Activated CD4-positive, CD25-positive, alpha-beta regulatory T cell treated with anti-CD3 and anti-CD28 coated beads, Interleukin-2, amount 50 U/mL, for 24 hours (primary cell): ENCODE measurements around the gene CHD9.
"Not testable (repeated sequence)": the region's sequence is repeated elsewhere in the genome, so short reads cannot be mapped to it uniquely, and the experiment has no call there.

Experiments used
- ATAC-seq, 2 donors: fragments of 150-1000 bp; cut with Tn5 transposase; one replicate each; pipeline ENCODE4 v1.10.0; 2021; ENCODE audit warnings: mild to moderate bottlenecking in 1 of 2, moderate library complexity in 1 of 2

Gene CHD9

DNA sequence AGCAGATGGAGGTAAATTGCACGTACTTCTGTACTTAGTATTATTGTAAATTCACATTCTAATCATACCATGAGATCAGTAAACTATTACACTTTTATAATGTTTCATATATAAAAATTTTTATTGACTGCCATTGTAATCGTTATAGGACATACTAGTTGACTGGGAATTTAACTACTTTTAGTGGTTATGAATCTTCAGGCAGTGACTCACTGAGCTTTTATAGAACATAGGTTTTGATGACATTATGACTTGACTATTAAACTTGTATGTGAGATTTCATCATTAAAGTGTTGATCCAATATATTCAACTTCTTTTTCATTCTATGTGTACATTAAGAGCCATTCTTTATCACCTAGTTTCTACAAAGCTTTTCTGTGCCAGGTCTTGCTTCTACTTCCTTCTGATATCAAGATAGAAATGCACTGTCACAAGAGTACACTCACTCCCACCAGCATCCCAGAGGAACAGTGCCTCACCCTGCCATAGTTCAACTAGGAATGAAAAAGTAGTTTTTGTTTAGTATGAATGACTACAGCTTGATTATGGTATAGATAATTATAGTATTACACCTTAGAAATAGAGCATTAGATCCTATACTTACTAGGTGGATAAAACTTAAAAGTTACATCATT is 237.1 kb downstream of the CHD9 start:
- no peak for ATAC-seq

DNA sequence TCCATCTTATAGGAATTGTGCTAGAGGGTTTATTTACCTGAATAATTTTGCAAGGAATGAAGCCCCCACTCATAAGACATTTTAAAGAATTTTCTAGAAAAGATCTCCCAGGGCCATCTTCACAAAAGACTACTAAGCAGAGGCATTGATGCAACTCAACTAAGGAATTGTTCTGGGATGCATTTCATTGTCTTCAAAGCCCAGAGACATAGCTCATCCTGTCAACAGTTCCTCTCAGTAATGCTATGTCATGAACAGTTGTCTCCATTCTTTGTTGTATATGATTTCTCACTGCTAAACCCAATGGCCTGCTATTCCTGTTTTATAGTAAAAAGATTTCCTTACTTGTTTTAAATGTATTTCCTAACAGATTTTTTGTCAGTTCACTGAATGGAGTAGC is 242.7 kb downstream of the CHD9 start:
- ATAC-seq = no peak

DNA sequence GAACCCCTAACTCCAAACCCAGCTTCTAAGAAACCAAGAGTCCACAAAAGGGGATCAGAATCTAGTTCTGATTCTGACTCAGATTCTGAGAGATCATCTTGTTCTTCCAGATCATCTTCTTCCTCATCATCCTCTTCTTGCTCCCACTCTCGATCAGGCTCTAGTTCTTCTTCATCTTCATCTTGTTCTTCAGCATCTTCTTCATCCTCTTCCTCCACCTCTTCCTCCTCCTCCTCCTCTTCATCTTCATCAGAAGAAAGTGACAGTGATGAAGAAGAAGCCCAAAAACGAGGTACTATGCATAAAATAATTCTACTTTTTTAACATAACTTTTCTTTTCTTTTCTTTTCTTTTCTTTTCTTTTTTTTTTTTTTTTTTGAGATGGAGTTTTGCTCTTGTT is 249.5 kb downstream of the CHD9 start:
- no peak for ATAC-seq

DNA sequence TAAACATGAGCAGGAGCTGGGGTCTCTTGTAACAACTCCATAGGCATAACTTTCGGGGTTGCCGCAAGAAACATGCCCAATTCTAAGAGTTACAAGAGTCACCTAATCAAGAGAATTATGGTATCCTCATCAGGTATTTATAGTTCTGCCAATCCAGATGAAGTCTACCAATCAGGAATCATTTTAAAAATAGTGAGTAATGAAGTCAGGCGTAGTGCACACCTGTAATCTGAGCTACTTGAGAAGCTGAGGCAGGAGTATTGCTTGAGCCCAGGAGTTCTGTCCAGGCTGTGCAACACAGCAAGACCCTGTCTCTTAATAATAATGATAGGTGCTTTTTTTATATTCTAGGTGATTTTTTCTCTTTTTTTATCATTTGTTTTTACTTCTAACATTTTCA is 251.0 kb downstream of the CHD9 start:
- no peak for ATAC-seq

DNA sequence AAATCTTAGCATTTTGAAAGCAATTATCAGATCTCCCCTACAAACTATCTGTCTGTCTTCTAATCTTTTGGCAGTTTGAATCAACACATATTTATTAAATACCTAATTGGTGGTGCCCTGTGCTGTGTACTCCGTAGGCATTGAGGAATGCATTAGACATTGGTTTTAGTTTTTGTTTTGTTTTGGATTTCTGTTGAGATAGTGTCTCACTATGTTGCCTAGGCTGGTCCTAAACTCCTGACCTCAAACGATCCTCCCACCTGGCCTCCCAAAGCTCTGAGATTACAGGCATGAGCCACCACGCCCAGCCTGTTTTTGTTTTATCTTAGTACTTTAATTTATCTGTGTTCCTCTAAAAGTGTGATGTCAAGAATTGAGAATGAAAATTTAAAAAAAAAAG is 254.7 kb downstream of the CHD9 start:
- ATAC-seq = no peak

DNA sequence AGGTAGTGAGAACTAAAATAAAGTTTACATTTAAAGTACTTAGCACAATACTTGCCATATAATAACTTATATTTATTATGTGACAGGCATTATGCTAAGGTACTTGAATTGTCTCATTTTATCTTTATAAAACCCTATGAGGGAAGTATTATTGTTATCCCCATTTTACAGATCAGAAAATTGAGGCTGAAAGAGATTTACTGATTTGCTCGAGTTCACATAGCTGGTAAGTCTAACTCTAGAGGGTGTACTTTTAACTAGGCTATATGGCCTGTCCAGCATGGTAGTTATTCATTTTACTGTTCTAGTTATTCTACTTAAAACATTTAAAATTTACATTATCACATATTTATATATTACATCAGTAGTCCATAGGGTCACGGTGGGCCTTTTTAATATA is 266.2 kb downstream of the CHD9 start:
- no peak for ATAC-seq

DNA sequence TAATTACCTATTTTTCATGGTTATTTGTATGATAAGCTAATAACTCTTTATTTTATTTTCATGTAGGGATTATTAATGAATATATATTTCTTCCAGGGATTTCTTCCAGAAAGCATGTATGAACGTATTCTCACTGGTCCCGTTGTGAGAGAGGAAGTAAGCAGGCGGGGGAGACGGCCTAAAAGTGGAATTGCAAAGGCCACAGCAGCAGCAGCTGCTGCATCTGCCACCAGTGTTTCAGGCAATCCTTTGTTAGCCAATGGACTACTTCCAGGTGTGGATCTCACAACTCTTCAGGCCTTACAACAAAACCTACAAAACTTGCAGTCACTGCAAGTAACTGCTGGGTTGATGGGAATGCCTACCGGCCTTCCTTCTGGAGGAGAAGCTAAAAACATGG is 269.1 kb downstream of the CHD9 start:
- ATAC-seq = no peak

DNA sequence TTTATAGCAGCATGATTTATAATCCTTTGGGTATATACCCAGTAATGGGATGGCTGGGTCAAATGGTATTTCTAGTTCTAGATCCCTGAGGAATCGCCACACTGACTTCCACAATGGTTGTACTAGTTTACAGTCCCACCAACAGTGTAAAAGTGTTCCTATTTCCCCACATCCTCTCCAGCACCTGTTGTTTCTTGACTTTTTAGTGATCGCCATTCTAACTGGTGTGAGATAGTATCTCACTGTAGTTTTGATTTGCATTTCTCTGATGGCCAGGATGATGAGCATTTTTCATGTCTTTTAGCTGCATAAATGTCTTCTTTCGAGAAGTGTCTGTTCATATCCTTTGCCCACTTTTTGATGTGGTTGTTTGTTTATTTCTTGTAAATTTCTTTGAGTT is 276.2 kb downstream of the CHD9 start:
- not testable (repeated sequence) for ATAC-seq

DNA sequence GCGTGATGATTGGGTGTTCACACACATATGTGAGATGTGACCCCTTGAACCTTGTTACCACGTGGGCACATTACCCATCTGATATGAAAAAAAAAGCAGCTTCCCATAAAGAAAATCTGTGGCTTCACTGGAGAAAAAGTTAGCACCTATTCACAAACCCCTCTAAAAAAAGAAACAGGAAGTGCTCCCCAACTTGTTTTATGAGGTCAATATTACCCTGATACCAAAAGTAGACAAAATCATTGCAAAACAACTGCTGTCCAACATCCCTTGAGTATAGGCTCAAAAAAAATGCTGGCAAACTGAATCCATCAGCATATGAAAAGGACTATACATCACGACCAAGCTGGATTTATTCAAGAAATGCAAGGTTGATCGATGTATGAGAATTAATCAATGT is 279.8 kb downstream of the CHD9 start:
- ATAC-seq = no peak

DNA sequence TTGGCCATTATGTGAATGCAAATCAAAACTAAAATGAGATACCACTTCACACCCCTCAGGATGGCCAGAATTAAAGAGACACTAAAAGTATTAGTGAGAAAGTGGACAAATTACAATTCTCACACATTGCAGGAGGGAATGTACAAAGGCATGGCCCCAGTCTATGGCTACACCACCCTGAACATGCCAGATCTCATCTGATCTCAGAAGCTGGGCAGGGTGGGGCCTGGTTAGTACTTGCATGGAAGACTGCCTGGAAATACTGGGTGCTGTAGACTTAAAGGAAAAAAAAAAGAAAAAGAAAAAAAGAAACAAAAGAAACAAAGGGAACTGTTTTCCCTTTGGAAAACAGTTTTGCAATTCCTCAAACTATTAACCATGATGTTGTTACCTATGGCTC is 282.5 kb downstream of the CHD9 start:
- no peak for ATAC-seq

DNA sequence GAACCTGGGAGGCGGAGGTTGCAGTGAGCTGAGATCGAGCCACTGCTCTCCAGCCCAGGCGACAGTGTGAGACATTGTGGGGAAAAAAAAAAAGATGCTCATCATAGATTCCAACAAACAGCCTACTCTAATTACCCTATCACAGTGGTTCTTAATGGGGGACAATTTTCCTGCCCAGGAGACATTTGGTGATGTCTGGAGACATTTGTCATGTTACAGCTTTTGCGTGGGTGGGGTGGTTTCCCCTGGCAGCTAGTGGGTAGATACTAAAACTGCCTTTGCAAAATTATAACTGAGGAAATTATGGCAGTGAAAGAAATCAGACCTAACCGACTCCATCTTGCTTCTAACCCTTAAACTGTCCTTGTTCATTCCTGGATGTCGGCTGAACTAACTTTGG is 287.0 kb downstream of the CHD9 start:
- peak in 1 of 2 donors; percentile 20 for ATAC-seq

DNA sequence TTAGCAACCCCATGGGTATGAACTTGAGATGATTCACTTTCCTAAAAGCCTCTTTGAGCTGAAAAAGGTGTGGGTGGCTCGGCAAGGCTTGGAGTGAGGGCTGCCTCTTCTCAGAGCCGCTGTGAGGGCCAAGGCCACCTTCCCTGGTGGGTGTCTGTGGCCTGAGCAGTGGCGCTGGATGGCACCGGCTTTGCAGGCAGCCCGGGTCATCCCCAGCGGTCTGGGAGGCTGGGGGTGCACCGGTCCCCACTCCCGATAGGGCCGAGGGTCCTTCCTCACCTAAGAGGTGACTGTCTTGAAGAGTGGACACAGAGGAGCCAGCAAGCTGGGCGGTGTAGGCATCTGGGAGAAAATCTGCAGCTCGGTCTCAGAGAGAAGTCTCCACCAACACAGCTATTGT is 300.3 kb downstream of the CHD9 start:
- no peak for ATAC-seq

DNA sequence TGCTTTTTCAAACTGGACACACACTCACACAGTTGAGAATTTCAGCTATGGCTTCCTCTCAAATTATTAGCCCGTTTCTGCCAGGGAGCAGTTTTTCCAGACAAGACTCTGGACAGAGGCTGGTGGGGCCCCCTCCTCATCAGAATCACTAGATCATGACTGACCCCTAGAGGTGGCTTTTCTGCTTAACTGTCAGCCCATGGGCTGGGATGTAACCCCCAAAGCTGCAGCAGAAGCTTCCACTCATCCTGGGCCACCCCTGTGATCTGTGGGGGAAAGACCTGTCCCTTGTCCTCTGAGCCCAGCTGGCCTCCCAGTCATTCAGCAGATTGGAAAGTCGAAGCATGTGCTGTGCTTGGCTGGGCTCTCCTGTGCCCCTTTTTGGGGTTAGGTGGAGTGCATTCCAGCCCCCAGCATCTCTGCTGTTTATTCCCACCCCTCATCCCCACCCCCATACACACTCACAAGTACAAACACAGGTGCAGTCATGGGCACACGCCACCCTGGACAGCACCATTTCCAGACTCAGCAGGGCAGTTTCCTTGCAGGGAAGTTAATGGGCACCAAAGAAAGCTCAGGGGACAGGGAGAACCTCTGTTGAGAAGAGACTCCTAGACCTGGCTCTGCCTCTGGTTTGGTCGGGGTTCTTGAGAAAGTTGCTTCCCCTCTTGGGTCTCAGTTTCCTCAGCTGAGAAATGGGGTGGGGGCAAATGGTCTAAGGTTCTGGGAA is 301.9 kb downstream of the CHD9 start:
- no peak for ATAC-seq

DNA sequence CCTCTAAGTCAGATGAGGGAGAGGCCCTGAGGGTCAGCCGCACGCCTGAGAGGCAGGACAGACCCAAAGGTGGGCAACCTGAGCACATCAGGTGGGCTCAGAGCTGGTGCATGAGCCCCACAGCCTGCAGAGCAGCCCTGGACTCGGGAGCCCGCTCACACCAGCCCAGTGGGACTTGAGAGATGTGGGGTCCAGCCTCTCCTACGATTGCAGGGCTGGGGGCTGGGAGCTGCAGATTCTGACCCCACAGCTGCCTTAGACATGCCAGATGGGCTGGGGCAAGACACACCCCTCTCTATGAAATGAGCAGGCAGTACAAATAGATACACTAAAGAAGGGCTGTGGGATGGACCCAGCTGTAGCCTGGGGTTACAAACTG is 302.4 kb downstream of the CHD9 start:
- no peak for ATAC-seq

DNA sequence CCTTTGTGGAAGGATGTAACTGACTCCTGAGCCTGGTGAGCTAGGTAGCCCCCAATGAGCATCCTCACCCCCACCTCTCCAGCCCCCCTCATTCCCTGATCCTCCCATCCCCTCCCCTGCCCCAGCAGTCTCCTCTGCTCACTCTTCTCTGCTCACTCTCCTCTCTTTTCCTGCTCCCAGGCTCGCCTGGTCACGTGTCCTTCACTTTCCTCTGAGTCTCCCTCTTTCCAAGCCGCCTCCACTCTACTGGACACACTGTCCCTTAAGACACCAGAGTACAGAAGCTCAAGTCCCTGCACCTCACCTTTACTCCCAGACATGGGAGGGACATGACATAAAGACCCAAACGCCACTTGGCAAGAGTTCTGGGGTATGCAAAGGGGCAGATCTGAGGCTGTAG is 303.2 kb downstream of the CHD9 start:
- ATAC-seq = no peak

DNA sequence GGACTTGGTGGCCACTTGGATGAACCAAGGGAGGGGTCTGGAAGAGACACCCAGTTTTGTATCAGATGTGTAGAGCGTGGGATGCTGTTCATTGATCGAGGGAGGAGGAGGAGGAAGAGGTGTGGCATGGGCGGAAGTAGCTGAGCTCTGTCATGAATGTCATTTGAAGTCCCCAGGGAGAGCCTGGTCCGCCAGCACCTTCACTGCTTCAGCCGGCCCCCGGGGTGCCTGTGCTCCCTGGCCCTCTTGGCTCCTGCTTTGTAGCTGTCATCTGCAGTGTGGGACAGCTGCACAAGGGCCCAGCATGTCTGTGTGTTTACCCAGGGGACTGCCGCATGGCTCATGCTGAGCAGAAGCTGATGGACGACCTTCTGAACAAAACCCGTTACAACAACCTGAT is 304.1 kb downstream of the CHD9 start:
- no peak for ATAC-seq

DNA sequence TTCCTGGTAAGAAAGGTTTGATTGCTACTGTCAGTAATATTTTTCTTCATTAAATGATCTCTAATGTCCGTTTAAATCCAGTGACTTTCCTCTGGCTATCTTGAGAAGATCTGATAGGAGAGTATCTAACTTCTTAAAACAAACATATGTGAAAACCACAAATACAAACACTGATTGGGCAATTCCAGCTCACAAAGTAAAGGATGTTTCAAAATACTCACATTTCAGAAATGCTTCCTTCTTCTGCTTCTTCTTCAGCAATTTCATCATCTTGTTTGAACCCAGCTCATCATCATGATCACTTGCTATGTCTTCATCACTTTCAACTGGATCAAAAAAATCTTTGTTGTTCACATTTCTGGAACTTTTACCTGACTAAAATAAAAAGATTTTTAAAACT is 315.1 kb downstream of the CHD9 start:
- ATAC-seq = no peak

DNA sequence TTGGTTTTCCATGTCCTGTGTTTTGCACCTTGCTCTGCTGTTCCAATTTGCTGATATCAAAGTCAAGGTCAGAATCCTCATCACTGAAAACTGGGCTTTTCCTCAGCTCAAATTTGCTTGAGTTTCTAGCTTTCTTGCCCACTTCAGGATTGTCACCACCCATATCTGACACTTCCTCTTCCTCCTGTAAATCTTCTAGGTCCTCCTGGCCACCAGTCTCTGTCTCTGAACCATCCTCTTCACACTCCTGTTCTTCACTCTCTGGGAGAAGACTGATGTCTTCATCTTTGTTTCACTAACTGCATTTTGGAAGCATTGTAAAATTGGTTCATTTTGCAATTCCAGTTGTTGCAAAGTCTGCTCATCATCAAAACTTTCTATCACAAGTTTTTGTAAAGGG is 316.0 kb downstream of the CHD9 start:
- ATAC-seq = no peak

DNA sequence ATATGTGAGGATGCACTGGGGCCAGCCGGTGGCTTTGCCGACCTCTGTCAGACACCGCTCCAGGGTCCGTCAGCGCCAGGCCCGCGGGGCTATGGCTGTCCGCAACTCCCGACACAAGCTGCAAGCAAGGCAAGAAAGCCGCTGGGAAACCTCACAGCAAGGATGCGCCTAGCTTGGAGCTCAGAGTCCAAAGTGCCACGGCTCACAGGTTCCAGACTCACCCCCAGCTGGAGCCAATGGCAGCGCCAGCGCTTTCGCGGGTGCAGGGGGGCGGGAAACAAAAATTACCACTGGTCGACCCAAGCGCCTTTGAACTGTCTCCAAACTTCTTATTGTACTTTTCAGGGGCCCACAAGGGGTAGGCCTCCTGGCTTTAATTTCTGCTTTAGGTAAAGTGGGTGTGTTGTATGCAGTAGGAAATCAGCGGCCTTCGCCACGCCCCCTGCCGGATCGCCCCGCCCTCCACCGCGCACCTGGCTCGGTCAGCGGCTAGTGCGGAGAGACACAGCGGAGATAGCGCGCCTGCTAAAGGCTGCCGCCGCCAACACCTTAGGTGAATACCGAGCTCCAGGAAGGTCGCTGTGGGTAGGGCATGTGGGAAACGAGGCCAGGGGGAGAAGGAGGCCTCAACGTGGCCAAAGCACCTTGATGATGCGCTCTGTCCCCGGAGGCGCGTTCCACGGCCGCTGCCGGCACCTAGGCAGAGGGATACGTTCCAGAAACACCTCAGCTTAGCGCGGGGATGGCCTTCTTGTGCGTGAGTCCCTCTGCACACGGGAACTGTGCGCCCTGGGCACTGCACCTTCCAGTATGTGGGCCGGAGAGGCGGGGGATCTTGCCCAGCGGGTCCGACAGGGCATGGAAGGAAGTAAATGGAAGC is 318.4 kb downstream of the CHD9 start:
- peak; percentile 86 to 90 for ATAC-seq

DNA sequence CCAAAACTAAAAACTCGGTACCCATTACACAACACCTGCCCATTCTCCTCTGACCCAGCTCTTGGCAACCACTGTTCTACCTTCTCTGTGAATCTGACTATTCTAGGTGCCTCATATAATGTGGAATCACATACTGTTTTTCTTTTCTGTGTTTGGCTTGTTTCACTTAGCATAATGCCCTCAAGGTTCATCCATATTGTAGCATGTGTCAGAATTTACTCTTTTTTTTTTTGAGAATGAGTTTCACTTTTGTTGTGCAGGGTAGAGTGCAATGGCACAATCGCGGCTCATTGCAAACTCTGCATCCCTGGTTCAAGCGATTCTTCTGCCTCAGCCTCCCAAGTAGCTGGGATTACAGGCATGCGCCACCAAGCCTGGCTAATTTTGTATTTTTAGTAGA is 320.0 kb downstream of the CHD9 start:
- ATAC-seq = peak in 1 of 2 donors; percentile 14

DNA sequence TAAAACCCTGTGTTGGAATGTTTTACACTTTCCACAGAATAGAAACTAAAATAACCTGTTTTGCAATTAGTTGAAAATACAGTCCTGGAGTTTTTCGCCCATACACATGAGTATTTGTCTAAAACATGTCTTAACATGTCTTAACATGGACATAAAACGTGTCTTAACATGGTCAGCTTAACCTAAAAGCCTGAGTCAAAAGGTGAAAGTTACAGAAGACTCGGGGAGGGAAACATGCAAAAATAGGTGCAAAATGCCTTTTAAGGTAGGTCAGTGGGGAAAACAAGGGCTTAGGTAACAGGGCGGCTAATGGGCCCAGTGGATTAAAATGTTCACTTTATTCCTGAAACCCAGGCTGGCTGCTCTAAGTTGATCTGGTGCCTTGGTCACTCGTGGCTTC is 323.3 kb downstream of the CHD9 start:
- no peak for ATAC-seq
